HG03457 (cell line): ENCODE data around the gene WDR77.

Experiments used
- ATAC-seq: cut with Tn5 transposase; IDR thresholded peaks from one replicate; pipeline ENCODE4 v1.9.1; 2021; ENCODE audit warnings: moderate number of reproducible peaks; ENCODE audit not compliant: unreplicated experiment

Gene WDR77

GRCh38 chr1:111441573-111442192, 7.4 kb downstream of the WDR77 start:
- no peak for ATAC-seq

GRCh38 chr1:111439461-111440351, 9.3 kb downstream of the WDR77 start:
- ATAC-seq: no peak

GRCh38 chr1:111436726-111437125, 12.3 kb downstream of the WDR77 start:
- no peak for ATAC-seq

- no peak for ATAC-seq
Observed at GRCh38 chr1:111424281-111424680, 24.8 kb downstream of the WDR77 start.

GRCh38 chr1:111422546-111423391, 26.3 kb downstream of the WDR77 start:
- no peak for ATAC-seq

- no peak for ATAC-seq
Observed at GRCh38 chr1:111420377-111420776, 28.7 kb downstream of the WDR77 start.

GRCh38 chr1:111419037-111419436, 30.0 kb downstream of the WDR77 start:
- no peak for ATAC-seq

- ATAC-seq: no peak
Observed at GRCh38 chr1:111417755-111418154, 31.3 kb downstream of the WDR77 start.

GRCh38 chr1:111415461-111415860, 33.6 kb downstream of the WDR77 start:
- no peak for ATAC-seq

GRCh38 chr1:111414756-111415155, 34.3 kb downstream of the WDR77 start:
- no peak for ATAC-seq

- no peak for ATAC-seq
Observed at GRCh38 chr1:111412839-111413238, 36.2 kb downstream of the WDR77 start.

- ATAC-seq: no peak
Observed at GRCh38 chr1:111407301-111407700, 41.8 kb downstream of the WDR77 start.

- peak; percentile 53 for ATAC-seq
Observed at GRCh38 chr1:111406321-111406768, 42.7 kb downstream of the WDR77 start.

- no peak for ATAC-seq
Observed at GRCh38 chr1:111404588-111404987, 44.5 kb downstream of the WDR77 start.

GRCh38 chr1:111402083-111402482, 47.0 kb downstream of the WDR77 start:
- ATAC-seq: no peak

- no peak for ATAC-seq
Observed at GRCh38 chr1:111399792-111400610, 49.1 kb downstream of the WDR77 start.

GRCh38 chr1:111392460-111392945, 56.6 kb downstream of the WDR77 start:
- ATAC-seq: no peak

GRCh38 chr1:111392042-111392441, 57.0 kb downstream of the WDR77 start:
- ATAC-seq: no peak
